ENCODE data around the gene ZNF740.

GRCh38 chr12:53214221-53214620 is 33.7 kb downstream of the ZNF740 start:
- TF ChIP-seq EZH2 (IDR thresholded peaks at IDR 0.05; ENCODE audit: insufficient read depth, poor library complexity, severe bottlenecking): no peak
- TF ChIP-seq EZH2phosphoT487 (IDR thresholded peaks at IDR 0.05; ENCODE audit: insufficient read depth, low read depth): no peak

All from GM23248 (cell line).